ENCODE results near the gene MYO7A.

GRCh38 chr11:77104727-77105126 is 23.3 kb upstream of the MYO7A start:
- TF ChIP-seq CTCF (conservative IDR thresholded peaks at IDR 0.05; ENCODE audit: low read depth, low read length) (no peak), MAFK (IDR thresholded peaks at IDR 0.05; ENCODE audit: low read depth, low read length) (no peak), MXI1 (IDR thresholded peaks at IDR 0.05; ENCODE audit: borderline replicate concordance, low read depth, low read length) (no peak), SMC3 (IDR thresholded peaks at IDR 0.05; ENCODE audit: low read depth, low read length) (no peak), RCOR1 (IDR thresholded peaks at IDR 0.05; ENCODE audit: insufficient replicate concordance, low read length) (no peak), BHLHE40 (IDR thresholded peaks at IDR 0.05; ENCODE audit: low read depth, low read length) (no peak), POLR2A (IDR thresholded peaks at IDR 0.05; ENCODE audit: low read depth, low read length) (no peak), RAD21 (IDR thresholded peaks at IDR 0.05; ENCODE audit: low read length) (no peak), CEBPB (IDR thresholded peaks at IDR 0.05; ENCODE audit: low read depth, low read length) (no peak), USF2 (IDR thresholded peaks at IDR 0.05; ENCODE audit: low read depth, low read length) (no peak), FOS (IDR thresholded peaks at IDR 0.05; ENCODE audit: low read depth, low read length) (no peak)
